Prostate gland (tissue), 2 donors: ENCODE measurements around the gene HNRNPC. TPM values are rescaled to one million over a fixed set of nuclear protein-coding genes. Genes with fewer than 3 reads are reported as not detected.
"Not testable (repeated sequence)": the region's sequence is repeated elsewhere in the genome, so short reads cannot be mapped to it uniquely, and the experiment has no call there.

Experiments
- DNase-seq: peaks from one replicate; pipeline ENCODE4 v3.0.0-alpha.2; 2019; ENCODE audit warnings: low spot score
- H3K27ac ChIP-seq, 2 donors: fragments of 200-600 bp; sonication (generic); 2 replicates each; pipeline ENCODE4 v1.5.1; 2017 to 2019
- H3K27me3 ChIP-seq: fragments of 200-600 bp; sonication (generic); replicated peaks from 2 replicates; pipeline ENCODE4 v1.5.1; 2019; ENCODE audit not compliant: insufficient read depth
- H3K36me3 ChIP-seq, 2 donors: fragments of 200-600 bp; sonication (generic); 1 replicate in 1 of 2; 2 replicates in 1 of 2; pipeline versions ENCODE4 v1.5.1 to v1.8.1; 2017 to 2019
- H3K4me1 ChIP-seq: fragments of 200-600 bp; sonication (generic); replicated peaks from 2 replicates; pipeline ENCODE4 v1.5.1; 2019
- H3K4me3 ChIP-seq, 2 donors: fragments of 200-600 bp; sonication (generic); 2 replicates each; pipeline ENCODE4 v1.5.1; 2017 to 2019
- H3K9me3 ChIP-seq: fragments of 200-600 bp; sonication (generic); 2 replicates; pipeline ENCODE4 v1.5.1; 2017
- CTCF ChIP-seq, 4 experiments: fragments of 200-600 bp in 2 of 4; fragments of 450-650 bp in 2 of 4; sonication (generic) in 2 of 4; IDR thresholded peaks; 1 replicate in 3 of 4; 2 replicates in 1 of 4; pipeline ENCODE4 v1.5.1; 2016 to 2019; ENCODE audit warnings: antibody characterized with exemption in 4 of 4, mild to moderate bottlenecking in 2 of 4, moderate library complexity in 2 of 4
- POLR2A ChIP-seq: fragments of 450-650 bp; IDR thresholded peaks from one replicate; pipeline ENCODE4 v1.6.1; 2016; ENCODE audit warnings: antibody characterized with exemption, mild to moderate bottlenecking
- POLR2AphosphoS5 ChIP-seq: sonication (generic); formaldehyde crosslinking; IDR thresholded peaks from one replicate; pipeline ENCODE4 v1.6.1; 2017; ENCODE audit warnings: antibody characterized with exemption
- WGBS: methylation state at CpG from one replicate; pipeline ENCODE4 v1.1.5; 2018; 5-methylcytosine and 5-hydroxymethylcytosine counted together
- intact Hi-C: fragments of 100-400 bp; cut with DNase I; formaldehyde crosslinking; loops from one replicate; pipeline ENCODE4 v1.14.2; 2022
- total RNA-seq, 2 donors: library from RNA; depleted of rRNA; stranded (reverse); fragments of >200 nt; gene quantifications; one replicate each; pipeline ENCODE4 v1.1.0, GENCODE V29; 2016

Gene HNRNPC
- total RNA-seq, 2 donors from 2014 or later: 411 to 423 TPM

GRCh38 chr14:21215130-21215878, 53.9 kb downstream of the HNRNPC start:
- Histone ChIP-seq H3K27me3 (no peaks in the 10 kb centered on the region), H3K4me3 (no peak overlapping the region), H3K27ac (no peak overlapping the region), H3K4me1 (no peaks in the 10 kb centered on the region), H3K9me3 (no peaks in the 10 kb centered on the region), H3K36me3 (peaks cover 0 to 8% of the 10 kb centered on the region in 2 donors)
- no peak for TF ChIP-seq CTCF (IDR thresholded peaks at IDR 0.05)
- TF ChIP-seq POLR2AphosphoS5: no peak
- TF ChIP-seq POLR2A: no peak
- intact Hi-C loops: no loop called here
- DNase-seq: no peak
- 77% methylated on average over 8 of the region's 8 CpGs for WGBS

- Histone ChIP-seq H3K27ac (no peak overlapping the region), H3K36me3 (peaks cover 0 to 12% of the 10 kb centered on the region in 2 donors), H3K4me3 (no peak overlapping the region), H3K9me3 (no peaks in the 10 kb centered on the region), H3K27me3 (no peaks in the 10 kb centered on the region), H3K4me1 (no peaks in the 10 kb centered on the region)
- no peak for TF ChIP-seq CTCF (IDR thresholded peaks at IDR 0.05)
- no peak for TF ChIP-seq POLR2A
- TF ChIP-seq POLR2AphosphoS5: no peak
- DNase-seq: no peak
- WGBS: 96% methylated on average over 1 of the region's 1 CpG
- intact Hi-C loops: no loop called here
Measured at GRCh38 chr14:21213652-21214051, 55.6 kb downstream of the HNRNPC start.

GRCh38 chr14:21212824-21213223, 56.4 kb downstream of the HNRNPC start:
- H3K4me3 ChIP-seq, DNase-seq, H3K9me3 ChIP-seq, H3K27me3 ChIP-seq, H3K4me1 ChIP-seq, intact Hi-C loops, H3K27ac ChIP-seq: not testable (repeated sequence)
- H3K36me3 ChIP-seq: peaks cover 0 to 12% of the 10 kb centered on the region in 2 donors
- 86% methylated on average over 8 of the region's 8 CpGs for WGBS

- no peaks in the 10 kb centered on the region for H3K4me1 ChIP-seq
- no peaks in the 10 kb centered on the region for H3K9me3 ChIP-seq
- no peak overlapping the region for H3K27ac ChIP-seq
- WGBS: 86% methylated on average over 3 of the region's 3 CpGs
- DNase-seq: no peak
- TF ChIP-seq POLR2A (no peak), CTCF (IDR thresholded peaks at IDR 0.05) (no peak), POLR2AphosphoS5 (no peak)
- peaks cover 0 to 12% of the 10 kb centered on the region in 2 donors for H3K36me3 ChIP-seq
- no peaks in the 10 kb centered on the region for H3K27me3 ChIP-seq
- H3K4me3 ChIP-seq: no peak overlapping the region
- intact Hi-C loops: no loop called here
Measured at GRCh38 chr14:21211509-21211908, 57.7 kb downstream of the HNRNPC start.

GRCh38 chr14:21210023-21210422, 59.2 kb downstream of the HNRNPC start:
- H3K4me1 ChIP-seq: no peaks in the 10 kb centered on the region
- H3K27me3 ChIP-seq: no peaks in the 10 kb centered on the region
- TF ChIP-seq POLR2A: no peak
- TF ChIP-seq CTCF (IDR thresholded peaks at IDR 0.05): no peak
- TF ChIP-seq POLR2AphosphoS5: no peak

More at GRCh38 chr14:21210023-21210422, 59.2 kb downstream of the HNRNPC start:
- peaks cover 0 to 12% of the 10 kb centered on the region in 2 donors for H3K36me3 ChIP-seq
- DNase-seq: no peak
- intact Hi-C loops: no loop called here
- 94% methylated on average over 1 of the region's 1 CpG for WGBS
- H3K27ac ChIP-seq: no peak overlapping the region
- H3K4me3 ChIP-seq: no peak overlapping the region
- no peaks in the 10 kb centered on the region for H3K9me3 ChIP-seq
